Measurements from ENCODE around the gene ANKFN1. TPM values are rescaled to one million over a fixed set of nuclear protein-coding genes. Genes with fewer than 3 reads are reported as not detected.

ANKFN1 gene
- total and polyA plus RNA-seq, 8 donors = 0.13 to 1.8 (median 0.66) TPM

- Histone ChIP-seq H3K4me3 (no peak overlapping the region), H3K9me3 (no peaks in the 10 kb centered on the region), H3K36me3 (no peaks in the 10 kb centered on the region), H3K4me1 (no peaks in the 10 kb centered on the region), H3K27ac (no peak overlapping the region), H3K27me3 (no peaks in the 10 kb centered on the region)
- ATAC-seq (no peak), DNase-seq (no peak)
- intact Hi-C loops (cut with DNase I) = no loop called here
- no peak for TF ChIP-seq CTCF (IDR thresholded peaks at IDR 0.05)
Observed at GRCh38 chr17:56471696-56472095, 318.4 kb downstream of the ANKFN1 start.

GRCh38 chr17:56475116-56475515, 321.8 kb downstream of the ANKFN1 start:
- Histone ChIP-seq H3K27me3 (no peaks in the 10 kb centered on the region), H3K9me3 (no peaks in the 10 kb centered on the region), H3K4me1 (no peaks in the 10 kb centered on the region), H3K36me3 (no peaks in the 10 kb centered on the region), H3K27ac (no peak overlapping the region), H3K4me3 (no peak overlapping the region)
- no peak for TF ChIP-seq CTCF (IDR thresholded peaks at IDR 0.05)
- ATAC-seq (no peak), DNase-seq (no peak)
- intact Hi-C loops (cut with DNase I) = no loop called here

- Histone ChIP-seq H3K4me1 (no peaks in the 10 kb centered on the region), H3K27ac (no peak overlapping the region), H3K27me3 (no peaks in the 10 kb centered on the region), H3K36me3 (no peaks in the 10 kb centered on the region), H3K9me3 (no peaks in the 10 kb centered on the region), H3K4me3 (no peak overlapping the region)
- intact Hi-C loops (cut with DNase I) = no loop called here
- ATAC-seq (peak; percentile 49), DNase-seq (no peak)
- TF ChIP-seq CTCF (IDR thresholded peaks at IDR 0.05) = peak; percentile 34 to 38
Observed at GRCh38 chr17:56478836-56479447, 325.7 kb downstream of the ANKFN1 start.

GRCh38 chr17:56480501-56480900, 327.2 kb downstream of the ANKFN1 start:
- Histone ChIP-seq H3K4me3 (no peak overlapping the region), H3K4me1 (no peaks in the 10 kb centered on the region), H3K36me3 (no peaks in the 10 kb centered on the region), H3K9me3 (no peaks in the 10 kb centered on the region), H3K27ac (no peak overlapping the region), H3K27me3 (no peaks in the 10 kb centered on the region)
- intact Hi-C loops (cut with DNase I) = no loop called here
- DNase-seq (peak in 1 of 4 donors; percentile 38), ATAC-seq (no peak)
- no peak for TF ChIP-seq CTCF (IDR thresholded peaks at IDR 0.05)

GRCh38 chr17:56481659-56482058, 328.4 kb downstream of the ANKFN1 start:
- DNase-seq = no peak
- TF ChIP-seq CTCF (IDR thresholded peaks at IDR 0.05) = no peak
- intact Hi-C loops (cut with DNase I) = no loop called here
- Histone ChIP-seq H3K27me3 (no peaks in the 10 kb centered on the region), H3K36me3 (no peaks in the 10 kb centered on the region), H3K9me3 (no peaks in the 10 kb centered on the region), H3K4me1 (no peaks in the 10 kb centered on the region), H3K27ac (no peak overlapping the region), H3K4me3 (no peak overlapping the region)
- no peak for ATAC-seq
